Measurements from ENCODE around the gene ANO10.
A peak's percentile ranks its signal among the peaks of the same experiment; 100 is the strongest.
"Not testable (repeated sequence)": the region's sequence is repeated elsewhere in the genome, so short reads cannot be mapped to it uniquely, and the experiment has no call there.

Gene ANO10

DNA sequence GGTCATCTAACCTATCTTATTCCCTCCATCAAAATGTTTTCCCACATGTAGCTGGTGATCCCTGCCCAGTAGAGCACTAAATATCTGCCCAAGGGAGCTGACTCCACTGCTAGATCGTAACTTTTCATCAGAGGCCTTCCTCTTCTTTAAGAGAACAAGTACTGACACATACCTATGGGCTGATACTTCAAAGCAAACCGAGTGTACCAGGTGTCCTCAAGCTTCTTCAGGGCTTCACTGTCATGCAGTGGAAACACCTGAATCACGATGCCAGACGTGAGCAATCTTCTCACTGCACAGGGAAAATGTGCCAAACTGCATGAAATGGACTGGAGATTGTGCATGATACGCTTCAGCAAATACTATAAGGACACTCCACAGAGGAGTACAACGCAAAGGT lies 41.6 kb downstream of the ANO10 start:
- no peak for DNase-seq (ENCODE audit: low read depth)

DNA sequence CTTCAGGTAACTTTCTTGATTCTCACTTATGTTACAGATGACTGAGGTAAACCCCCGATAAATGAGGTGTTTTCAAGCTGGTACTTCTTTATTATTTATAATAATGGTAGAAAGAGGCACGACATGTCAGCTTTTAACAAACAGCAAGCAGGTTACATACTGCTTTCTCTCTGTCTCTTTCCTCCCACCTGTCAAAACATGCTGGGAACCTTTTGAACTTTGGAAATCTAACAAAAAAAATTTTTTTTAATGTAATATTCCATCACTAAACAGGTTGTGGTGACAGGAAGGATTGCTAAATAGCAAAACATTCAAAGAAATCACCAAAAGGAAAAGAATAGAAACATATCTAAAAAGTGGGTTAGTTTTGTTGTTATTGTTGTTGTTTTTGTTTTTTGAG lies 48.2 kb downstream of the ANO10 start:
- no peak for DNase-seq (ENCODE audit: low read depth)

DNA sequence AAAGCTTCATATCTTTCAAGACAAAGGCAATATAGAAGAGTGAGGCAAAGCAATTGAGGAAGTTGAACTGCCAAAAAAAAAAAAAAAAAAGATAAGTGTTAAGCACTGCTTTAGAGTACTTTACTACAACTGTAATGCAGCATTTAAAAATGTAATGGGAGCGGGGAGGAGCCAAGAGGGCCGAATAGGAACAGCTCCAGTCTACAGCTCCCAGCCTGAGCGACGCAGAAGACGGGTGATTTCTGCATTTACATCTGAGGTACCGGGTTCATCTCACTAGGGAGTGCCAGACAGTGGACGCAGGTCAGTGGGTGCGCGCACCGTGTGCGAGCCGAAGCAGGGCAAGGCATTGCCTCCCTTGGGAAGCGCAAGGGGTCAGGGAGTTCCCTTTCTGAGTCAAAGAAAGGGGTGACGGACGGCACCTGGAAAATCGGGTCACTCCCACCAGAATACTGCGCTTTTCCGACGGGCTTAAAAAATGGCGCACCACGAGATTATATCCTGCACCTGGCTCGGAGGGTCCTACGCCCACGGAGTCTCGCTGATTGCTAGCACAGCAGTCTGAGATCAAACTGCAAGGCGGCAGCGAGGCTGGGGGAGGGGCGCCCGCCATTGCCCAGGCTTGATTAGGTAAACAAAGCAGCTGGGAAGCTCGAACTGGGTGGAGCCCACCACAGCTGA lies 56.0 kb downstream of the ANO10 start:
- not testable (repeated sequence) for DNase-seq (ENCODE audit: low read depth)

DNA sequence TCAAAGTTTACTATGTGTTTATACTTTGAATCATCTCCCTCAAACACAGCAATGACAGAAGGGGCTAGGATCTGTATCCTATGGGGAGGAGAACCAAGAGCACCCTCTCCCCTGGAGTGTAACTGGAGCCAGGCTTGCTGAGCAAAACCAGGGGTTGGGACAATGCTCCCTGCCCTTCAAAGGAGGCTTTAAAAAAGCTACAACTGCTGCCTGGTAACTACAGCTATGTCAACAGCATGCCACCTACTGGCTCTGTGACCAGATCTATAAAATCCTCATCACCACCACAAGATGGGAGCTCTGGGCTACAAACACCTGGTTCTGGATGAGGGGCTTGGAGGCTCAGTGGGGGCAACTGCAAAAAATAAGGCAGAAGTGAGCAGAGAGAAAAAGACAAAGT lies 61.9 kb downstream of the ANO10 start:
- no peak for DNase-seq (ENCODE audit: low read depth)

DNA sequence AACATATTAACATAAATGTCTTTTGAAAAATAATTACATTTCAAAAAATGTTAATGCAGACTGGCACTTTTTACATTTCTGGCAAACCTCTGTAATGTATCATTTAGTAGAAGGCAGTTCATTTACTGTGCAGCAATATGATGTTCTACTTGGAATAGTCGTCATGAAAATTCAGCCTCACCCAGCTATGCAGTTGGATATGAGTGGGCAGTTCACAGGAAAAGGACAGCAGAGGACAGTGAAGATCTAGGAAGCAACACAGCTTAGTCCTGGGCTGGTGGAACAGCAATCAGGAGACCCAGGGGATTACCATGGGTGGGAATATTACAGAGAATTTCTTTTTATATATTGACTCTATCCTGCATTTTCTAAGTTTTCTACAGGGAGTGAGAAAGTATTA lies 63.6 kb downstream of the ANO10 start:
- no peak for DNase-seq (ENCODE audit: low read depth)

DNA sequence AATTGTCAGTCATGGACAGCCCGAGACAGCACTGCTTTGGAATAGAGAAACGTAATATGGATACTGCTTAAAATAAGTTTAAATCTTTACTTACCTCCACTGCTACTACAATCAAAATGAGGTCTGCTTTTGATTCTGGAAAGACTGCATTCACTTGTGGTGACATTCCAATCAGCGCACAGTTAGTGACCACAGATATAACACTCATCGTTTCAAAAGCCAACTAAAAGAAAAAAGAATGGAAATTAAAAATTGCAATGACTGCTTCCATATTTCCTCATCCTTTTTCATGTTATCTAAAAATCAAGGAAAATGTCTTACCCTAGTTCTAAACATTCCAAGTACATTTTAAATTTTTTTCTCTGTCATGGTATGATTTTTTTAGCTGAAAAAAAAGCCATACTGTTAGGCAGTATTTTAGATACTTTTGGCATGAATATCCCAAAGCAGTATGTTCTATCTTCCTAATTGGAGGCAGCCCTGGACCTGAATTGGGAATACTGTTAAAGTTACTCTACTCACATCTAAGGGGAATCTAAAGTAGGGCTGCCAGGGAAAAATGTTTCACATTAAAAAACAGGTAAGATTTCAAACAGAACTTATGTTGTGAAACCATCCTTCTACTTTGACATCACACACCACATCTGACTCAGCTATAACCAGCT lies 72.1 kb downstream of the ANO10 start:
- peak; percentile 34 for DNase-seq (ENCODE audit: low read depth)

DNA sequence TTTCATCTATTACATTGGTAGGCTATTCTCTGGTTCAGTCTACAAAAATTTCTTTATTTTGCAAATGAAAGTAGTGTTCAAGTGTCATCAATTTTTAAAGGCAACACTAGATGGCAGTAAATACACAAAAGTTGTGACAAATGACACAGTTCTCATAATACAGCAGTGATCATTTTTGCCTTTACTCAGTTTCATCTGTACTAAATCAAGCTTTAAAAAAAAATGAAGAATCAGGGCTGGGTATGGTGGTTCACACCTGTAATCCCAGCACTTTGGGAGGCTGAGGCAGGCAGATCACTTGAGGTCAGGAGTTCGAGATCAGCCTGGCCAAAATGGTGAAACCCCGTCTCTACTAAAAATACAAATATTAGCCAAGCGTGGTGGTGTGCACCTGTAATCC lies 77.5 kb downstream of the ANO10 start:
- DNase-seq (ENCODE audit: low read depth) = peak; percentile 45

DNA sequence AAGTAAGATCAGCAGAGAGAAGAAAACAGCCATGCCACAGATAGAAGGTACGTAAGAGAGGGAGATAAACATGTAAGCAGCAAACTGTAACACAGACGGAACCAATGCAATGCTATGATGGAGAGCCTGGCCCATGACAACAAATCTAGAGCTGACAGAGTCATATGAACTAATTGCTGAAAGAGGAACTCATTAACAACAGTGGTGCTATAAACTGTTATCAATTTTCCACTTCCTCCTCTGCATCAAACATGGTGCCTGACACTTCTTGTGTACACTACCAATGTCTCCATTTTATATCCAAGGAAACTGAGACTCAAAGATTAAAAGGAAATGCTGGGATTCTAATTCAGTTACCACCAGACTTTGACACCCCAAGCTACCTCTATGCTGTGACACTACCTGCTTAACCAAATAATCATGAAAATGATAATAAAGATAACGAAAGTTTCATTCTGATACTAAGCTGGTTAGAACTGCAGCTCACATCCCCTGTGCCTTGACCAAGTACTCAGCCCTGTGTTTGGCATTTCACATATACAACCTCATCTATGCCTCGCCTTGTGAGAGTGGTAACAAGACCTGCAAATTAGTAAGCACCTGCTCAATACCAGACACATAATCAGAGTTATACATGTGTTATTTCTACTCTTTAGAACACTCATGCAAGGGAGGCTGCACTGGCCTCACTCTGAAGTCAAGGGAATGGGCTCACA lies 79.3 kb downstream of the ANO10 start:
- DNase-seq (ENCODE audit: low read depth) = no peak

DNA sequence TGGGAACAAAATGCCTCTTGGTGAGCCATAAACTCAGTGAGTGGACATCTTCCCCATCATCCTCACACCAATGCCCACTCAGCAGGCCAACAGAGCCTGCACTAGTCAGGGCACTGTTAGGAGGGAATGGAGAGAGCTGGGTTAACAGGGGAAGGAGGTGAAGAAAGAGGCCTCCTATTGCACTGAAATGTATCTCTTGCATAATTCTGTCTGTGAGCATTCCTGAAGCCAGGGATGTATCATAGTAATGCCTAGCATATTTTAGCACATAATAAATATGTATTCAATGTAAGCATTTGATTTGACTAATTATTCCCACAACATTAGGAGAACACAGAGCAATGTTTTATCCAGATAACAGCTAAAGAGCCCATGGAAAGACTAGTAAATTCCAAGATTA lies 81.2 kb downstream of the ANO10 start:
- DNase-seq (ENCODE audit: low read depth) = peak; percentile 82

DNA sequence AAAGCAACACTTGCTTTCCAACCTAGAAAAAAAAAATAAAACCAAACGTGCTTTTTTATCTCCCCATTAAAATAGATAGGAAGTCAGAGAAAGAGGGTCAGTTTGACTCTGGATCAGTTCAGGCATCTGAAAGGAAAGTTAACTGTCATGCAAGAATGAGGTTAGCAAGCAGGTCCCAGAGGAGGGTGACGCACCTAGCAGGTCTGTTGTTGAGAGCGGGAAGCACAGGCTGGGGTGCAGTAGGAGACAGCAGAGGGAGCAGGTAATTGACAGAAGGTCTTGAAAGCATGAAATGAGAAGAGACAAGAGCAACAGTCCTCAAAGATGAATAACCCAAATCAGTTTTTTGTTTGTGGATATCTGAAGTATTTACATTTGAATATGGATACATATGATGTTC lies 82.5 kb downstream of the ANO10 start:
- no peak for DNase-seq (ENCODE audit: low read depth)

DNA sequence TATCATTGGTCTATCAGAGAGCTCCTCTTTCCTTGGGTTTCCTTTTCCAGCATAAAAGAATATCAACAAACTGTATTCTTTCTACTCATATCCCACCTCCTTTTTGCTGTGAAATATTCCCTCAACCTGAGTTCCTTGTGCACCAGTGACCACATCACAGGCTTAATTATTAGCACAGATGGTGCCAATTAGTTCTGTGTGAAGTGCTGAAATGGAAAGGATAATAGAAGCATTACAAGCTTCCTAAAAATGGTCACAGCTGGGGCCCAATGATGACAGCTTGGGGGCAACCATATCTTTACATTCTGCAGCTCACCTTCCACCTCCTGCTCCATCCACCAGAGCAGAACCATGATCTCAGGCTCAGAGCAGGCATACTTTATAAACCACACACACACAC lies 84.6 kb downstream of the ANO10 start:
- DNase-seq (ENCODE audit: low read depth) = no peak

DNA sequence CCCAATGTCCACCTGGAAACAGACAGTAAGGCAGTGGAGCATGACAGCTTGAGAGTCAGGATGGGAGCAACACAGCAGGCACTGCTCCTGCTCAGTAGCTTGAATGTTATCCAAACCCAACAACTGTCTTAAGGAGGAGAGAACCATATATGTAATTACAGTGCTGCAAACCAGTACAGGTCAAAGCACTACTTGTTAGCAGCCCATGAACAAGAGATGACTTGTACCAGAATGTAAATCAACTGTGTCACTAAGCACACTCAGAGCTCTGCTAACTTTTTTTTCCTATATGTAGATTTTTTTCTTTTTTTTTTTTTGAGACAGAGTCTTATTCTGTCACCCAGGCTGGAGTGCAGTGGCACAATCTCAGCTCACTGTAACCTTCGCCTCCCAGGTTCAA lies 87.1 kb downstream of the ANO10 start:
- no peak for DNase-seq (ENCODE audit: low read depth)

DNA sequence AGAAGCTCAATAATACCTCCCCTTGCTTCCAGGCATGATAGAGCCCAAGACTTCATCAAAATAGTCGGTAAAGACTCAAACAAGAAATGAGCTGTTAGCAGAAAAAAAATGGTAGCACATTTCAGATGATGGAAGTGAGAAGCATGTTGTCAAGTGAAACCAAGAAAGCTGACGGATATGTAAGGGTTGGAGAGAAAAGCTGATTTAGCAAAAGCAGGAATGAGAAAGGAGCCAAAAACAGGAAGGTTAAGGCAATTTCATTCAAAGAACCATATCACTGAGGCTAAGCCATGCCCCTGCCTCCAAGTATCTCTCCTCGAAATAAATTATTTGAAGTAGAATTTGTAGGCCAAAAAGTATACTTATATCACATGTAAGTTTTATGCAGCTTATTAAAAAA lies 88.8 kb downstream of the ANO10 start:
- no peak for DNase-seq (ENCODE audit: low read depth)

DNA sequence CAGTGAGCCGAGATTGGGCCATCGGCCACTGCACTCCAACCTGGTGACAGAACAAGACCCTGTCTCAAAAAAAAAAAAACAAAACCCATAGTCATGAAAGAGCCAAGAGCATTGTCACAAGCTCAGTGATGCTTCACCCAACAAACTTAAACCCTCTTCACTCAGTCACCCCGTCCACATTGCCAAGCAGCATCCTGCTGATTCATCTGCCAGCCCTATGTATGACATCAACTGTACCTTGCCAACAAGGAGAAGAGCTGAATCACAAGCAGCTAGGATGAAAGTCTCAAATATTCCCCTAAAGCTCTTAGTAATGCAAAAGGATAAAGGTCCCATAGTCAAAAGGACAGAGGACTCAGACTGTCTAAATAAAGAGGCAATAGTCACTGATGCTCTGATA lies 90.0 kb downstream of the ANO10 start:
- peak; percentile 73 for DNase-seq (ENCODE audit: low read depth)

DNA sequence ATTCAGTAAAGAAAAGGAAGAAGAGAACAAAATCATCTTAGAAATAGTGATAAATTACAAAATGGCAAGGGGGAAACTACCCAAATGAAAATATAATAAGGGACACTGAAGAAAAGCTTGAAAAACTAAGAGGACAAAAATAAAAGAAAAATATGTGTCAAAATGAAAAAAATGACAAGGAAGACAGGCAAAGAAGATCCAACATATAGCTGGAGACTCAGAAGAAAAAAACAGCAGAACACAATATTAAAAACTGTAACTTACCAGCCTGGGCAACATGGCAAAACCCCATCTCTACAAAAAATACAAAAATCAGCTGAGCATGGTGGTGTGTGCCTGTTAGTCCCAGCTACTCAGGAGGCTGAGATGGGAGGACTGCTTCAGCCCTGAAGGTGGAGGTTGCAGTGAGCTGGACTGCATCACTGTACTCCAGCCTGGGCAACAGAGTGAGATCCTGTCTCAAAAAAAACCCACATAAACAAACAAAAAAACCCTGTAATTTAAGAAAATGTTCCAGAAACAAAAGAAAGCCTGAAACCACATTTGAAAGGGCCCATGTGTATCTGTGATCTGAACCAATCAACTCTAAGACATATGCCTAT lies 93.2 kb downstream of the ANO10 start:
- DNase-seq (ENCODE audit: low read depth) = no peak

DNA sequence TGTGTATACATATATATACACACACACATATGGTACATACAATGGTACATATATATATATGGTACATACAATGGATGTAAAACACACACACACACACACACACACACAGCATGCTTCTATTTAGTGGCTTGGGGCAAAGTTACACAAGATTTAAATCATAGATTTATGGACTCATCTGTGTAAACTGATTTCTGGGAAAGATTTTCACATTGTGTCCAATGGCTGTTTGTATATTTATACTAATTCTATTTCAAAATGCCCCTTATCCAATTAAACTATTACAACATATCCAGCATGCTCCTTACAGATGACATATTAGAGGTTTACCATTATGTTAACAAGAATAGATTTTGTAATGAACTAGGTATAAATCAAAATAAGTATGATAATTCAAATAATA lies 94.9 kb downstream of the ANO10 start:
- DNase-seq (ENCODE audit: low read depth) = peak; percentile 28

DNA sequence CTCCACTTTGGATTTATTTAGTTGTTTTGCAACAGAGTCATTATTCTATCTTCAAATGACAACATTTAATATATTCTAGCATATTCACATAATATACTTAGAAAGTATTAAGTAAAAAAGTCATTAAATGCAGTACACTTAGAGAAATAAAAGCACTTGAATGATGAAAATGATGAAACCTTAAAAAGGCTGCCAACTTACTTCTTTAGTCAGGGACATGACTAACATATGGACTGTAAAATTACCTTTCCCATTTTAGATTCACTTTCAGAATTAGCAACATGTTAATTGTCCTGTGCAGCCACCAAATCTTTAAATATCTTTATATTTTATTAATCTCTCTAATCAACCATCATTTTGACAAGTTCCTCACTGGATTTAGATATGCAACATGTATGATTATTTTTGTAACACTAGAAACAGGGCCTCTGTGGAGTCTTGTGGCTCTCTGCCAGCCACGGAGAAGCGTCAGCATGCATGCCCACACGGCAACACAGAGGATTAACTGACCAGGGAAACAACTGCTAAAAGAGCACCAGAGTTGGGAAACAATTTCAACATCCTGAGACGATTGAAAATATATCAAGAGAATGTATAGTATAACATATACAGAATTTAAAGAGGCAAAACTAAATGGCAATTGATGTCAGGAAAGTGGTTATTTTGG lies 95.7 kb downstream of the ANO10 start:
- DNase-seq (ENCODE audit: low read depth) = peak; percentile 88

DNA sequence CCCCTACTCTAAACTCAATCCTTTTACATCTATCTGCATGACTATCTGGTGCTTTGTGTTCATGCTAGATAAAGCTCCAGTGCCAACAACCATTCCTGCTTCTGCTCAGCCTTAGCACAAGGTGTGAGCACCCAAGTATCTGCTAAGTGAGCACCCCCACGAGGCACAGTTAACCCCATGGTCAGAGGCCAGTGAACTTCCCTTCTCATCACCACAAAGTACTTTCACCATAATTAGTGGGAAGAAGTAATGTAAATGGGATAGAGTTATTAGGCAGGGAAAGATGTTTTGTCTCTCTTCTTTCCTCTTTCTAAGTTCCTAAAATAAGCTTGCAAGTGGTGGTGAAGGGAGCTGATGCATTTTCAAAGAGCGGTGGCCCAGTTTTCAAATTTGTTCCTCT lies 96.4 kb downstream of the ANO10 start:
- no peak for DNase-seq (ENCODE audit: low read depth)

DNA sequence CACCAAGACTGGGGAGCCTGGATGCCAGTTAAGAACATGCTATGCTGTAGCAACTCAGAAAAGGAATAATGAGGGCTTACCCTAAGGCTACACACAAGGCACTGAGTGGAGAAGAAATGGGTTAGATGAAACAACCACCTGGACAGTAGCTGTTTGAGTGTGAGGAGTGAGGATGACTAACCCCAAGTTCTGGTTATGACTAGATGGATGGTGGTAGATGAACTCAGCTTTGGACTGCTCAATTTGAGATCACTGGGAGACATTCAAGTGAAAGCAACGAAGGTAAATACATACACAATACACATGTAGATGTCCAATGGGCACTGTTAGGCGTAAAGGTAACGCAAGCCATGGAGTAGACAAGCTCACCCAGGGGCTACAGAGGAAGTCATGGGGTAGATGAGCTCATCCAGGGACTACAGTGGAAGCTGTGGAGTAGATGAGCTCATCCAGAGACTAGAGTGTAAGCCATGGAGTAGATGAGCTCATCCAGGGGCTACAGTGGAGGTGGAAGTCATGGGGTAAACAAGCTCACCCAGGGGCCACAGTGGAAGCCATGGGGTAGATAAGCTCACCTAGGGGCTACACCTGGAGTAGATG lies 98.3 kb downstream of the ANO10 start:
- peak; percentile 49 for DNase-seq (ENCODE audit: low read depth)

DNA sequence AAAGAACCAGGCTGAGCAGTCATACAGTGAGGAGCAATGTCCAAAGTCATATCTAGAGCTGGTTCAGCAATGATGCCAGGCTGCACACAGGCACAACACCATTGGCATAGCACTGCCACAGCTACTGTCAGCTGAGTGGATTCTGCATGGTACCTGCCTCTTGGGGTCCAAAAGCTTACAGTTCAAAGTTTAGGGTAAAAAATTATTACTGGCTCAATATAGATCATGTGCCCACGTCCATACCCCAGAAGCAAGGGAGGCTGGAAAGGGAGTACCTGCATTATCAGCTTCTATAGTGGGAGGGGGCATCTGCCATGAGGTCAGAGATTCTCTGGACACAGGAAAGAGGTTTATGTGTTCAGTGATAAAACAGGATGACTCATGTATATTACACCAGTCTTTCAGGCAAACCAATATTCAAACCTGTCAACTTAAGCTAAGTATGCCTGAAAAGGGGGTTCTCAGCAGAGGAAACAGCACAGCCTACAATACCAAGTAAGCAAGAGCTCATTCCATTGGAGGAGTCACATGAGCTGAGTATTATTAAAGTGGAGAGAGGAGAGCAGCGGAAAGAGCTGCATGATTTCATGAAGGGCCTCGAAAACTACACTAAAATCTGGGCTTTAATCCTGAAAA lies 99.0 kb downstream of the ANO10 start:
- DNase-seq (ENCODE audit: low read depth) = peak; percentile 79

DNA sequence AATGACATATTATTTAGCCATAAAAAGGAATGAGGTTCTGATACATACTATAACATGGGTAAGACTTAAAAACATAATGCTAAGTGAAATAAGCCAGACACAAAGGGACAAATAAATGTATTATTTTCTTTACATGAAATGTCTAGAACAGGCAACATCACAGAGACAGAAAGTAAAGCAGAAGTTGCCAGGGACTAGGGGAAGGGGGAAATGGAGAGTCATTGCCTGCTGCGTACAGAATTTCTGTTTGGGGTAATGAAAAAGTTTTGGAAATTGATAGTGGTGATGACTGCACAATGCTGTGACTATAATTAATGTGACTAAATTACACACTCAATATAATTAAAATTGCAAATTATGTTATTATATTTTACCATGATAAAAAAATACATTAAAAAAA lies 99.9 kb downstream of the ANO10 start:
- no peak for DNase-seq (ENCODE audit: low read depth)

DNA sequence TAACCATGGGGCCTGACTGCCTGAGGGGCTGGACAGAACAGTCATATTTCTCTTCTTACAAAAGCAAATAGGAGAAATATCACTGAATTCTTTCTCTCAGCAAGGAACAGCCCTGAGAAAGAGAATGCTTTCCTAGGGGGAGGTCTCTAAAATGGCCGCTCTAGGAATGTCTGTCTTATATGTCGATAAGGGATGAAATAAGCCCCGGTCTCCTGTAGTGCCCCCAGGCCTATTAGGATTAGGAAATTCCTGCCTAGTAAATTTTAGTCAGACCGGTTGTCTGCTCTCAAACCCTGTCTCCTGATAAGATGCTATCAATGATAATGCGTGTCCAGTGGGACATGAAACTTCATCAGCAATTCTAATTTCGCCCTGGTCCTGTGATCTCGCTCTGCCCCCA lies 103.3 kb downstream of the ANO10 start:
- DNase-seq (ENCODE audit: low read depth) = not testable (repeated sequence)

Measured in amniotic epithelial cell (primary cell).